Measurements from ENCODE around the gene ZNF121.
"Not testable (repeated sequence)": the region's sequence is repeated elsewhere in the genome, so short reads cannot be mapped to it uniquely, and the experiment has no call there.

Gene ZNF121

GRCh38 chr19:9565900-9566705, 18.2 kb downstream of the ZNF121 start:
- TF ChIP-seq CTCF (IDR thresholded peaks at IDR 0.05; ENCODE audit: low read depth, low read length) = no peak
- no peak for DNase-seq (ENCODE audit: extremely low read depth, low read depth)

GRCh38 chr19:9552536-9553274, 31.6 kb downstream of the ZNF121 start:
- no peak for TF ChIP-seq CTCF (IDR thresholded peaks at IDR 0.05; ENCODE audit: low read depth, low read length)
- DNase-seq (ENCODE audit: extremely low read depth, low read depth) = no peak

- no peak for DNase-seq (ENCODE audit: extremely low read depth, low read depth)
- TF ChIP-seq CTCF (IDR thresholded peaks at IDR 0.05; ENCODE audit: low read depth, low read length) = no peak
Measured at GRCh38 chr19:9547870-9548269, 36.4 kb downstream of the ZNF121 start.

- not testable (repeated sequence) for DNase-seq (ENCODE audit: extremely low read depth, low read depth)
Measured at GRCh38 chr19:9541281-9541680, 43.0 kb downstream of the ZNF121 start.

GRCh38 chr19:9539921-9540320, 44.4 kb downstream of the ZNF121 start:
- not testable (repeated sequence) for DNase-seq (ENCODE audit: extremely low read depth, low read depth)

GRCh38 chr19:9539201-9539600, 45.1 kb downstream of the ZNF121 start:
- not testable (repeated sequence) for DNase-seq (ENCODE audit: extremely low read depth, low read depth)

GRCh38 chr19:9538183-9539058, 45.9 kb downstream of the ZNF121 start, which contains the start of gene ZNF426:
ZNF426 (minus strand) TSS chr19:9538645; CDS start chr19:9536232, 2,413 bp downstream.
- TF ChIP-seq CTCF (IDR thresholded peaks at IDR 0.05; ENCODE audit: low read depth, low read length) = no peak
- DNase-seq (ENCODE audit: extremely low read depth, low read depth) = peak; percentile 68

- TF ChIP-seq CTCF (IDR thresholded peaks at IDR 0.05; ENCODE audit: low read depth, low read length) = no peak
- no peak for DNase-seq (ENCODE audit: extremely low read depth, low read depth)
Measured at GRCh38 chr19:9535934-9536333, 48.4 kb downstream of the ZNF121 start.
